Measurements from ENCODE around the gene LZTR1. TPM values are rescaled to one million over a fixed set of nuclear protein-coding genes. Genes with fewer than 3 reads are reported as not detected.
"Not testable (repeated sequence)": the region's sequence is repeated elsewhere in the genome, so short reads cannot be mapped to it uniquely, and the experiment has no call there.

The LZTR1 gene
- total RNA-seq, 1 experiment from 2014 or later = 41.0 TPM

DNA sequence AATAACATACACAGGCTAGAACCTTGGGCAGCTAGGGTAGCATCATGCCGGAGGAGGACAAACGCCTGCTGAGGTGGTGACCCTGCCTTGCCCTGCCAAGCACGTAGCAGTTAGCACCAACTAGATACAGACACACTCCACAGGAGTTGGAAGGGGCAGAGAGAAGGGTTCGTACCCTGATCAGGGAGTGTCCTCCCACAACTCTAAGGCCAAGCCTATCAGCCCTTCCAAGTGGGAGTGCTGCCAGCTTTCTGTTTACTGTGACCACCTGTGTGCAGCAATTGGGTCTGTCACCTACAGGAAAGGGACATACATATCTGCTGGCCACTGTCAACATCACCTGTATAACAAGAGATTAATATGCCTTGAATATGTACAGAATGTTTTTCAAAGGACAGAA, 21.7 kb downstream of the LZTR1 start:
- ATAC-seq = no peak
- intact Hi-C loops (cut with micrococcal nuclease) = no loop called here
- H3K4me3 ChIP-seq (ENCODE audit: low read length) = peak overlapping the region; percentile 92; the same call in 1 of the 2 replicates
- no peaks in the 10 kb centered on the region for H3K9me3 ChIP-seq (ENCODE audit: low read length)
- H3K79me2 ChIP-seq (ENCODE audit: low read length) = peaks cover 36% of the 10 kb centered on the region
- no peaks in the 10 kb centered on the region for H3K27me3 ChIP-seq (ENCODE audit: low read length)
- peaks cover 6% of the 10 kb centered on the region; the same call in 1 of the 2 replicates for H3K36me3 ChIP-seq (ENCODE audit: low read depth, low read length)
- H3F3A ChIP-seq (ENCODE audit: low read length, unreplicated experiment) = no peaks in the 10 kb centered on the region
- no peak for DNase-seq
- no peaks in the 10 kb centered on the region for H3K9me2 ChIP-seq (replicated peaks; ENCODE audit: low read length)
- ChIA-PET POLR2A (ENCODE audit: unreplicated experiment) (interaction anchor here (0.6 kb wide), 1 partner anchor 8 kb away, joined by 3 read pairs; no protein-coding TSS in a partner anchor), CTCF (no interaction called here)
- no peak overlapping the region for H2AFZ ChIP-seq (ENCODE audit: low read length)
- no peak overlapping the region for H3K27ac ChIP-seq (ENCODE audit: low read length)
- TF ChIP-seq, protein P1, sequence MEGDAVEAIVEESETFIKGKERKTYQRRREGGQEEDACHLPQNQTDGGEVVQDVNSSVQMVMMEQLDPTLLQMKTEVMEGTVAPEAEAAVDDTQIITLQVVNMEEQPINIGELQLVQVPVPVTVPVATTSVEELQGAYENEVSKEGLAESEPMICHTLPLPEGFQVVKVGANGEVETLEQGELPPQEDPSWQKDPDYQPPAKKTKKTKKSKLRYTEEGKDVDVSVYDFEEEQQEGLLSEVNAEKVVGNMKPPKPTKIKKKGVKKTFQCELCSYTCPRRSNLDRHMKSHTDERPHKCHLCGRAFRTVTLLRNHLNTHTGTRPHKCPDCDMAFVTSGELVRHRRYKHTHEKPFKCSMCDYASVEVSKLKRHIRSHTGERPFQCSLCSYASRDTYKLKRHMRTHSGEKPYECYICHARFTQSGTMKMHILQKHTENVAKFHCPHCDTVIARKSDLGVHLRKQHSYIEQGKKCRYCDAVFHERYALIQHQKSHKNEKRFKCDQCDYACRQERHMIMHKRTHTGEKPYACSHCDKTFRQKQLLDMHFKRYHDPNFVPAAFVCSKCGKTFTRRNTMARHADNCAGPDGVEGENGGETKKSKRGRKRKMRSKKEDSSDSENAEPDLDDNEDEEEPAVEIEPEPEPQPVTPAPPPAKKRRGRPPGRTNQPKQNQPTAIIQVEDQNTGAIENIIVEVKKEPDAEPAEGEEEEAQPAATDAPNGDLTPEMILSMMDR (conservative IDR thresholded peaks at IDR 0.05; ENCODE audit: low read depth, low read length) = no peak
- TF ChIP-seq EZH2 (IDR thresholded peaks at IDR 0.05; ENCODE audit: low read length, unreplicated experiment) = no peak
- no peak for TF ChIP-seq EZH2phosphoT487 (IDR thresholded peaks at IDR 0.05; ENCODE audit: borderline replicate concordance, low read length)
- BruUV-seq (replicated peaks) = no TSS peak
- H3K9ac ChIP-seq (ENCODE audit: low read length) = no peak overlapping the region
- no peaks in the 10 kb centered on the region for H4K20me1 ChIP-seq (ENCODE audit: low read length)
- peak overlapping the region; percentile 100 for H3K4me2 ChIP-seq (ENCODE audit: low read length)
- peaks cover 24% of the 10 kb centered on the region for H3K4me1 ChIP-seq (ENCODE audit: insufficient read depth, low read length)

DNA sequence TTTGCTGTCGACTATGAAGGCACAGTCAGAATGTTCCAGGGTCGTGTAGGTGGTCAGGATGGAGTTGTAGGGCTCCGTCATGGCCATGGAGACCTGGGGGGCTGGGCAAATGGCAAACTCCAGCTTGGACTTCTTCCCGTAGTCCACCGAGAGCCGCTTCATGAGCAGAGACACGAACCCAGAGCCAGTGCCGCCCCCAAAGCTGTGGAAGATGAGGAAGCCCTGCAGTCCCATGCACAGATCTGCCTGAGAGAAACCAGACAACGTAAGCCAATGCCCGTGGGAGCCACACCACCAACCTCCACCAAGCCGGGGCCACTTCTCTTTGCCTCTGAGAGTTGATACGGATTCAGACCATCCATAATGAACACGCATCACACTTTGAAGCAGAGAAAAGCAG, 27.1 kb downstream of the LZTR1 start:
- H3K9me3 ChIP-seq (ENCODE audit: low read length); ATAC-seq; BruUV-seq (replicated peaks); H3K9ac ChIP-seq (ENCODE audit: low read length); H3K4me3 ChIP-seq (ENCODE audit: low read length); H3K27me3 ChIP-seq (ENCODE audit: low read length); DNase-seq; H3K27ac ChIP-seq (ENCODE audit: low read length); H2AFZ ChIP-seq (ENCODE audit: low read length); H3F3A ChIP-seq (ENCODE audit: low read length, unreplicated experiment); H3K79me2 ChIP-seq (ENCODE audit: low read length); POLR2A ChIA-PET (ENCODE audit: unreplicated experiment); H3K4me2 ChIP-seq (ENCODE audit: low read length); H3K4me1 ChIP-seq (ENCODE audit: insufficient read depth, low read length); intact Hi-C loops (cut with micrococcal nuclease); H4K20me1 ChIP-seq (ENCODE audit: low read length); H3K36me3 ChIP-seq (ENCODE audit: low read depth, low read length); H3K9me2 ChIP-seq (replicated peaks; ENCODE audit: low read length): not testable (repeated sequence)
- CTCF ChIA-PET = interaction anchor here (0.5 kb wide), 1 partner anchor 94 kb away, joined by 5 read pairs; no protein-coding TSS in a partner anchor

DNA sequence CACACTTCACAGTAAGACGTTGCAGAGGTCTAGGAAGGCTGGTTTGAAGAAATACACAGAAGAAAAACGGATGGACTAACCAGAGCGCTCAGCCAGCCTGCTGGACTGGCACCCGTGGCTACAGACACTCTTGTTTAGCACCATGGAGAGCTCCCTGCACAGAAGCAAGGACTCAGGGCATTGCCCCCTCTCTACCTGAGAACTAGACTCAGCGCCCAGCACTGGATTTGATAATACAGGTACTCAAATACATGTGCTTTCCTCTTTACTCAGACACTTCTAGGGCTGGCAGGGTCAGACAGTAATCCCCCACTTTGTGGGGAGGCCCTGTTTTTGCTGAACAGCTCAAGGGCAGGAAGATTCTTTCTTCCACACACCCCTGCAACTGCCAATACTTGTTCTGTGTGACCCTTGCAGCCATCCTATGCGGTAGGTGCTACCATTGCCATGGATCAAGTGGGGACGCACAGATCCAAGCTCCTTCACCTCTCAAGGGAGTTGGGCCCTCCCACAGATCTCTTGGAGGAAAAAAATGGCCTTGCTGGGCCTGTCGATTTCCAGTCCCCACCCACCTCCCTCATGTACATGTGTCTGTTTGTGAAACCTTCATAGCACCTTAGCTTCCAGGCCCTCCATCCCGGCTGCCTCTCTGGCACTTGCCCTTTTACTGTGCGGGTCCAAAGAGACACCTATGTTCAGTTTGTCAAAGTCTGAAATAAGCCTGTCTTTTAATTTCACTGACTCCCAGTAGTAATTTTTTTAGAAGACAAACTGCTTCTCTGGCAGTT, 27.7 kb downstream of the LZTR1 start:
- H3K36me3 ChIP-seq (ENCODE audit: low read depth, low read length) = no peaks in the 10 kb centered on the region
- H3K27me3 ChIP-seq (ENCODE audit: low read length) = no peaks in the 10 kb centered on the region
- H3K4me3 ChIP-seq (ENCODE audit: low read length) = no peak overlapping the region
- 0 out of 2 replicates have a peak, but pooled peaks have one; percentile 43 for ATAC-seq
- peak; percentile 61 for DNase-seq
- H3K4me1 ChIP-seq (ENCODE audit: insufficient read depth, low read length) = peaks cover 3% of the 10 kb centered on the region; the same call in 1 of the 2 replicates
- no peak overlapping the region for H3K27ac ChIP-seq (ENCODE audit: low read length)
- POLR2A ChIA-PET (ENCODE audit: unreplicated experiment) = no interaction called here
- no peak overlapping the region for H3K4me2 ChIP-seq (ENCODE audit: low read length)
- BruUV-seq (replicated peaks) = no TSS peak
- no peaks in the 10 kb centered on the region for H4K20me1 ChIP-seq (ENCODE audit: low read length)
- H3F3A ChIP-seq (ENCODE audit: low read length, unreplicated experiment) = no peaks in the 10 kb centered on the region
- CTCF ChIA-PET = interaction anchor here (0.5 kb wide), 1 partner anchor 94 kb away, joined by 5 read pairs; no protein-coding TSS in a partner anchor
- no peak overlapping the region for H3K9ac ChIP-seq (ENCODE audit: low read length)
- no peak for TF ChIP-seq EZH2 (IDR thresholded peaks at IDR 0.05; ENCODE audit: low read length, unreplicated experiment)
- no peak for TF ChIP-seq EZH2phosphoT487 (IDR thresholded peaks at IDR 0.05; ENCODE audit: borderline replicate concordance, low read length)
- TF ChIP-seq, protein P1 (conservative IDR thresholded peaks at IDR 0.05; ENCODE audit: low read depth, low read length) = no peak
- no peaks in the 10 kb centered on the region for H3K79me2 ChIP-seq (ENCODE audit: low read length)
- no peaks in the 10 kb centered on the region for H3K9me2 ChIP-seq (replicated peaks; ENCODE audit: low read length)
- no peak overlapping the region for H2AFZ ChIP-seq (ENCODE audit: low read length)
- no peaks in the 10 kb centered on the region for H3K9me3 ChIP-seq (ENCODE audit: low read length)
- intact Hi-C loops (cut with micrococcal nuclease) = no loop called here

Measured in PC-3 (cell line).